ENCODE measurements around the gene NDUFB2.

Gene NDUFB2

DNA sequence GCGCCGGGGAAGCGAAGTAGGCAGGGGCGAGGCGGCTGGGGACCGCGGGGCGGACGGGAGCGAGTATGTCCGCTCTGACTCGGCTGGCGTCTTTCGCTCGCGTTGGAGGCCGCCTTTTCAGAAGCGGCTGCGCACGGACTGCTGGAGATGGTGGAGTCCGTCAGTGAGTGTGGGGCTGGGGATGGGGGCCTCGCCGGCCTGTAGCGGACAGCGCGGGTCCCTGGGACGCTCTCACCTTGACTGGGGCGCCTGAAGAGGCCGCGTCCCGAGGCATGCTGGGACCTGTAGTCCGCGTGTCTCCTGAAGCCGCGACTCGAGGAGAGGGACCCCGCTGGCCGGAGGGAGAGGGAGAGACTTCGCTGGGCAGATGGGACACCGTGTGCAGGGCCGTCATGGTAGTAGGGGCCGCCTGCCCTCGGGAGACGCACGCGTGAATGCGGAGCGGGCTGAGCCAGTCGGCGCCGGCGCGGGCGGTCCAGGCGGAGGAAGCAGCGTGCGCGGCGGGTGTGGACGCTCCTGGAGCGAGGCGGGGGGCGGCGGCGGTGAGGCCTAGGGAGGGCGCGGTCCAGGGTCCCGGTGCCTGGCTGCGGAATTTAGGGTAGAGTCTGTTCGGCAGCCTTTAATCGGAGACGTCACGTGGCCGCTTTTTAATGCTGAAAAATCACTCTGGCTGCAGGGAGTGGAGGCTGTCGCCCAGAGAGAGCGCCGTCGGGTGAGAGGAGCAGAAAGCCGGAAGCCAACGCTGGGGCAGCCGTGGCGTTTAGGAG lies at the start of gene NDUFB2:
TSS of gene NDUFB2 (plus strand) at position 29 of the 767 bp plus-strand sequence. CDS start at position 66, 37 bp downstream.
- peak within 1 kb of the TSS; percentile 77 for H3K9ac ChIP-seq (ENCODE audit: low read depth, low read length)
- peaks cover under 1% of the 10 kb centered on the region for H3K36me3 ChIP-seq (ENCODE audit: control insufficient read depth, insufficient read depth, low read length)

DNA sequence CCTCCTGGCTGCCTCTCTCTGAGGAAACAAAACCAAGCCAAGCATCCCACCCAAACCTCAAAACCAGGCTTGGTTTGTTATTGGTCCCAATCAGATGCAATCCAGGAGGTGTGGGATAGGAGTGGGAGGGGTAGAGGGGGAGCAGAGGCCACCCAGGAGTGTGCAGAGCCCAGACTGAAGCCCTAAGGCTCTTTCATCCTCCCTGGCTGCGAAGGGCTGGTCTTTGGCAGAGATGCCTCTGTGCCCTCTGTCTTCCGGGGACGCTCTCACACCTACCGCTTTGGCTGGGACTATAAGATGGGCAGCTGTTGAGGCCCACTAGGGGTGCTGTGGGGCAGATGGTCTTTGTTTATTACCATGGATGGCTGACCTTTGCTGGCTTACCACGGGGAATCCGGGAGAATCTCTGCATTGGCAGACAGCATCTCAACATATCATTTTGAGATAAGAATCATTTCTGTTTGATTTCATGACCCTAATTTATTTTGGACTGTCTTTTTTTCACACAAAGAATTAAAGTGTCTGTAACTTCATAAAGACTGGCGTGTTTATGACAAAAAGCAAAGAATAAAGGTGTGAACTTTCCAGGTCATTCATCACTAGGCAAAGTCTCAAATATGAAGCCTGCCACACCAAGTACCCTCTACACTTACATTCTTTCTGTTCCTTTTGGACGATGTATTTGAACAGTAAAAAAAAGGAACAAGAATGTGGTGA lies 49.4 kb upstream of the NDUFB2 start:
- no peaks in the 10 kb centered on the region for H3K36me3 ChIP-seq (ENCODE audit: control insufficient read depth, insufficient read depth, low read length)
- H3K27me3 ChIP-seq (ENCODE audit: control insufficient read depth, insufficient read depth, low read length), result peaks cover 6% of the 10 kb centered on the region

More for the DNA sequence above, at the start of gene NDUFB2:
- no peaks in the 10 kb centered on the region for H3K4me1 ChIP-seq (ENCODE audit: control insufficient read depth, insufficient read depth, low read length)
- peak within 1 kb of the TSS; percentile 88 for H3K4me3 ChIP-seq (ENCODE audit: low read depth, low read length)
- no peaks in the 10 kb centered on the region for H3K9me3 ChIP-seq (ENCODE audit: control insufficient read depth, insufficient read depth, low read length)
- H3K27me3 ChIP-seq (ENCODE audit: control insufficient read depth, insufficient read depth, low read length), result no peaks in the 10 kb centered on the region

DNA sequence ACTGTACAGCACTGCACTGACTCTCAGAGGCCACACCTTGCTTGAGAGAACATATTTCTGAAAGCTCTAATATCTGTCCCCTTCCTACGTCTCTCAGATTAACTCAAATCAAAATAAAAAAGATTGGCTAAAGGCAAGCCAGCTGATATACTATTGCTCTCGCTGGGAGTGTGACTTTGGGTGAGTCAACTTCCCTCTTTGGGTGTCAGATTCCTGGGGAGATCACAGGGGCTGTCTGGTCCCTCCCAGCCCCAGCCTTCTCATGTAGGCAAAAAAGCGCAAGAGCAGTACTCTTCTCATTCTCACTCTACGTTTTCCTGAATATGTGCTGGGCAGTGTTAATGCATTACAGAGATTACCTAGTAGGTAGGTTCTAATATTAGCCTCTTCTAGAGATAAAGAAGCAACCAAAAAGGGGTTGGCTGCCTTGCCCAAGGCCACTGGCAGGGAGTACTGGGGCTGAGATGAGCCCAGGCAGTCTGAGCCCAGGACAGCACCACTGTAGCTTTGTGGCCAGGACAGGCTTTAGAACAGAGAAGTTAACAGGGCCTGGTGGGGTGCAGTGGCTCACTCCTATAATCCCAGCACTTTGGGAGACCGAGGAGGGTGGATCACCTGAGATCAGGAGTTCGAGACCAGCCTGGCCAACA lies 46.8 kb upstream of the NDUFB2 start:
- H3K36me3 ChIP-seq (ENCODE audit: control insufficient read depth, insufficient read depth, low read length), result no peaks in the 10 kb centered on the region

More for the DNA sequence above, 49.4 kb upstream of the NDUFB2 start:
- Histone ChIP-seq H3K4me1 (ENCODE audit: control insufficient read depth, insufficient read depth, low read length) (no peaks in the 10 kb centered on the region), H3K9me3 (ENCODE audit: control insufficient read depth, insufficient read depth, low read length) (no peaks in the 10 kb centered on the region), H3K4me3 (ENCODE audit: low read depth, low read length) (no peak overlapping the region), H3K9ac (ENCODE audit: low read depth, low read length) (no peak overlapping the region)

DNA sequence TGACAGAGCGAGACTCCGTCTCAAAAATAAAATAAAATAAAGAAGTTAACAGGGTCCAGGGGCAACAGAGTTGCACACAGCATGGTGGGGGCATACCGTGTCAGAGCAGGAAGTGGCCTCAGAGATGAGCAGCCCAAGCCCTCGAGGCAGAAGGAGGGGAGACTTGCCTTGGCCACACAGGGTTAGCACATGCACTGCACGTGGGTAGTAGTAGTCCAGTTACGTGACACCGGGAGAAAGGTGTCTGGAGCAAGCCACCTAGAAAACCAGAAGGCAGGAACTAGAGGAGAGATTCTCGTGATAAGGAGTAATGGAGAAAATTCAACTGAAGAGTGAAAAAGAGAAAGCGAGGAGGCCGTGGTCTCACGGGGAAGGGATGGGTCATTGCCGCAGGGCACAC lies 46.1 kb upstream of the NDUFB2 start:
- Histone ChIP-seq H3K9me3 (ENCODE audit: control insufficient read depth, insufficient read depth, low read length) (no peaks in the 10 kb centered on the region), H3K36me3 (ENCODE audit: control insufficient read depth, insufficient read depth, low read length) (no peaks in the 10 kb centered on the region), H3K4me3 (ENCODE audit: low read depth, low read length) (no peak overlapping the region), H3K4me1 (ENCODE audit: control insufficient read depth, insufficient read depth, low read length) (no peaks in the 10 kb centered on the region), H3K27me3 (ENCODE audit: control insufficient read depth, insufficient read depth, low read length) (no peaks in the 10 kb centered on the region), H3K9ac (ENCODE audit: low read depth, low read length) (no peak overlapping the region)

More for the DNA sequence above, 46.8 kb upstream of the NDUFB2 start:
- no peaks in the 10 kb centered on the region for H3K9me3 ChIP-seq (ENCODE audit: control insufficient read depth, insufficient read depth, low read length)
- H3K27me3 ChIP-seq (ENCODE audit: control insufficient read depth, insufficient read depth, low read length), result no peaks in the 10 kb centered on the region
- no peak overlapping the region for H3K9ac ChIP-seq (ENCODE audit: low read depth, low read length)
- no peak overlapping the region for H3K4me3 ChIP-seq (ENCODE audit: low read depth, low read length)
- no peaks in the 10 kb centered on the region for H3K4me1 ChIP-seq (ENCODE audit: control insufficient read depth, insufficient read depth, low read length)

DNA sequence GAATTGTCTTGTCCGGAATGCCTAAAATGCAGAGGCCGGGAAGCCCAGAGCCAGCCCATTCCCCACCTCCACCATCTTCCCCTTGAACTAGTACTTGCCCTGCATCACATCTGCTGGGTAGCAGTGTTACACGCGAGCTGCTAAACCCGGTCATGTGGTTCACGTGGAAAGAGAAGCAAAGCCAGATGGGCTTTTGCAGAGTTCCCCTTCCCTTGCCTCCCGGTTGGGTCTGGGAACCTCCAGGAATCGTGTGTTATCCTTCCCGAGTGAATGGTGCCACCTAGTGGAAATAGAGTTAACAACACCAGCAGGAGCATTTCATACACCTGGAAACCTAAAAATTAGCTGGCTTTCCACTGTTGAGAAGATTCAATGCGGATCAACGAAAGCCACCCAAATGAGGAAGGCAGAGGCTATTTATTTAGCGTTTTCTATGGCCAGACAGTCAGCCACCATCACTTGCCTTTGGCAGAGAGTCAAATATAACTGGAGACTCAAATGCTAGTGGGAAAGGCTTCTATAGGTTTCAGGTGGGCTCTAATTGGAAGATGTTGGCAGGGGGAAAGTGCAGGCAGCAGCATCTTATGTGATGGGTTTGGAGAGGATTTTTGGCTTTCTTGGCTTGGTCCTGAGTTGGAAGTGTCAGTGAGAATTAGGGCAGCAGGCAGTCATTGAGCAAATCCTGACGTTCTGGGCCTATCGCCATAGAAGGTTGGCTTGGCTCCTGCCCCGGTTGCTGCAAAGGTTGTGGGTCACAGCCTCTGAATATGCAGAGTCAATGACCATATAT lies 43.0 kb upstream of the NDUFB2 start:
- H3K36me3 ChIP-seq (ENCODE audit: control insufficient read depth, insufficient read depth, low read length), result no peaks in the 10 kb centered on the region
- H3K4me3 ChIP-seq (ENCODE audit: low read depth, low read length), result no peak overlapping the region
- no peaks in the 10 kb centered on the region for H3K9me3 ChIP-seq (ENCODE audit: control insufficient read depth, insufficient read depth, low read length)
- no peaks in the 10 kb centered on the region for H3K4me1 ChIP-seq (ENCODE audit: control insufficient read depth, insufficient read depth, low read length)
- H3K27me3 ChIP-seq (ENCODE audit: control insufficient read depth, insufficient read depth, low read length), result no peaks in the 10 kb centered on the region
- H3K9ac ChIP-seq (ENCODE audit: low read depth, low read length), result no peak overlapping the region

DNA sequence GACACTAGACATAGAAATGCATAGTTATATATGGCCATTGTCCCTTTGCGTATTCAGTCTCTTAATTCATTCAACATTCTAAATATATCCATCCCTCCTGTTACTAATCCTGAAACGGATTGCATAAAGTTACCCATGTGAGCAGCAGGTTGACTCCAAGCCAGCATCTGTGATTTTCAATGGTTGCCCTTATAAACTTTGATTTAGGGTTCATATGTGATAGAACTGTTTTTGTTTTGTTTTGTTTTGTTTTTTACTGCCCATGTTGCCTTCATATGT lies 42.5 kb upstream of the NDUFB2 start:
- no peaks in the 10 kb centered on the region for H3K9me3 ChIP-seq (ENCODE audit: control insufficient read depth, insufficient read depth, low read length)
- H3K36me3 ChIP-seq (ENCODE audit: control insufficient read depth, insufficient read depth, low read length), result no peaks in the 10 kb centered on the region
- H3K4me3 ChIP-seq (ENCODE audit: low read depth, low read length), result no peak overlapping the region
- no peaks in the 10 kb centered on the region for H3K27me3 ChIP-seq (ENCODE audit: control insufficient read depth, insufficient read depth, low read length)
- H3K4me1 ChIP-seq (ENCODE audit: control insufficient read depth, insufficient read depth, low read length), result no peaks in the 10 kb centered on the region
- no peak overlapping the region for H3K9ac ChIP-seq (ENCODE audit: low read depth, low read length)

DNA sequence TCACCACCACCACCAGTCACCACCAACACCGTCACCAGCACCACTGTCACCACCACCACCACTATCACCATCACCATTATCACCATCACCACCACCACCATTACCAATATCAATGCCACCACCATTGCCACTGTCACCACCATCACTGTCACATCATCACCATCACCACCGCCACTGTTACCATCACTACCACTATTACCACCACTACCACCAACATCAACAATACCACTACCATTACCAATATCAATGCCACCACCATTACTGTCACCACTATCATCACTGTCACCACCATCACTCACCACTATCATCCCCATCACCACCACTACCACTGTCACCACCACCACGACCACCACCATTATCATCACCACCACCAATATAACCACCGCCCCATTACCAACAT lies 41.8 kb upstream of the NDUFB2 start:
- H3K4me3 ChIP-seq (ENCODE audit: low read depth, low read length), result no peak overlapping the region
- H3K9me3 ChIP-seq (ENCODE audit: control insufficient read depth, insufficient read depth, low read length), result no peaks in the 10 kb centered on the region
- H3K4me1 ChIP-seq (ENCODE audit: control insufficient read depth, insufficient read depth, low read length), result no peaks in the 10 kb centered on the region
- no peaks in the 10 kb centered on the region for H3K36me3 ChIP-seq (ENCODE audit: control insufficient read depth, insufficient read depth, low read length)
- H3K27me3 ChIP-seq (ENCODE audit: control insufficient read depth, insufficient read depth, low read length), result no peaks in the 10 kb centered on the region
- no peak overlapping the region for H3K9ac ChIP-seq (ENCODE audit: low read depth, low read length)

DNA sequence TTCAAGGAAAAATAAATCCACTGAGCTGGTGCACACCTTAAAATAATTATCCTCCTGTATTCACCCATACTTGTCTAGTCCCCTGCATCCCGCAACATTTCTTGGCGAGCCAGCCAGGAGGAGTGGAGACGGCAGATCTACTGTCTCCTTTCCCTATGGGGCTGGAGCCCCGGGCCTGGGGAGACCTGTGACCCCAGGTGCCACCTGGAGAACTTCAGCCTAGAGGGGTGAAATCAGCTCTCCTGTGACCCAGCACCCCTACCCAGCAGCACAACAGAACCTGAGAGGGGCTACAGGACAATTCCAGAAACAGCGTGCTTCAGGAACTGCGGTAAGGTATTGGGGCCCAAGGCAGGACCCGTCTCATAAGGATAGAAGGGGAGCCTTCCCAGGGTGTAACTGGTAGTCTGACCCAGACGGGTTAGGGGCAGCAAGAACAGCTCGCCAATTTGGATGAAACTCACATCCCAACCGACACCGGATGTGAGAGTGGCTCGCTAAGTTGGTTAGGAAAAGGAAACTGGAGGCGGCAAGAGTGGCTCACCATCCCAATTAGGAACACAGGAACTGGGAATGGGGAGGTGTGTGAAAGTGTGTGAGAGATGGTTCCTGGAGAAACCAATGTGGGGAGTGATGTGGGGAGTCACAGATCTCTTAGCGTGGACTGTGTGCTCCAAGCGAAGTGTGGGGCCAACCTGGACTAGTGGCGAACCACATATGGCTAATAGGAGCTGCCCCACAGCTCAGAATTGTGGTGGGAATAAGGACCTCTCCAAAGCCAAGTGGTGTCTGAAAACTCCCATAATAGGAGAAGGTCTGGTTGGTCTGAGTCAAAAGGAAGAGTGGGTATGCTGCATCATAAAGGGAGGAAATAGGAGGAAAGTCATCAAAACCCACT lies 40.7 kb upstream of the NDUFB2 start:
- Histone ChIP-seq H3K4me1 (ENCODE audit: control insufficient read depth, insufficient read depth, low read length) (no peaks in the 10 kb centered on the region), H3K27me3 (ENCODE audit: control insufficient read depth, insufficient read depth, low read length) (no peaks in the 10 kb centered on the region), H3K36me3 (ENCODE audit: control insufficient read depth, insufficient read depth, low read length) (no peaks in the 10 kb centered on the region), H3K4me3 (ENCODE audit: low read depth, low read length) (no peak overlapping the region), H3K9me3 (ENCODE audit: control insufficient read depth, insufficient read depth, low read length) (no peaks in the 10 kb centered on the region), H3K9ac (ENCODE audit: low read depth, low read length) (no peak overlapping the region)

DNA sequence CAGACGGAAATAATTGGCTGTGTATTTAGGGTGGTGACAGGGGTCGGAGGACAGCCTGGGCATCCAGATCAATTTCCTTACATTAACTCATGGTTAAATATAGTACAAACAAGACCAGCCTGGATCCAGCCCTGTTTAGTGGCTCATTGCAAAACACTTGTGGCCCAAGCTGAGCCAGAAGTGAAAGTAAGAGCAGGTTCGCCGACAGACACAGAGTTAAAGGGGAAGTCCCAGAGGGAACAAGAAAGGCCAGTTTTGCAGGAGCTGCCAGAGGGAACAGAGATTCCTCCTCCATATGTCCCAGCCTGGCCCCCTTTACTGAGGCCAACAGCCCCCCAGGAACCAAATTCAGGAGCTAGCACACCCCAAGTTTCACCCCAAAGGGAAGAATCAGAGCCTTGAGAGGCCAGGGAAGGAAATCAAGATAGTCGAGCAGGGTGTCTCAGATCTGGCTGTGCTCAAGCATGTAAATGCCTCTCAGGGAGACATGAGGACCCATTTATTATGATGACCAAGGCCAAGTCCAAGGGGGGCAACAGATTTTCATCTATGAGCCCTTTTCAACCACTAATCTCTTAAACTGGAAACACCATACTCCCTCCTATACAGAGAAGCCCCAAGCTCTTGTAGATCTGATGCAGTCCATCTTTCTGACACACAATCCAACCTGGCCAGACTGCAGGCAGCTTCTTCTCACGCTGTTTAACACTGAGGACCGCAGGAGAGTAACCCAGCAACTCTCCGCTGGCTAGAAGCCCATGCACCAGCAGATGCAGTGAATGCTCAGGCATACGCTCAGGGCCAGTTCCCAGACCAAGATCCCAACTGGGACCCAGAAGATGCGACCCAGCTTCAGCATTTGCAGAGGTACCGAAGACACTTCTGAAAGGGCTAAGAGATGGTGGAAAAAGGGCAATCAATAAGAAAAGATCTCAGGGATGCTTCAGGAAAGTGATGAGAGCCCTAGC lies 39.7 kb upstream of the NDUFB2 start:
- Histone ChIP-seq H3K27me3 (ENCODE audit: control insufficient read depth, insufficient read depth, low read length) (no peaks in the 10 kb centered on the region), H3K36me3 (ENCODE audit: control insufficient read depth, insufficient read depth, low read length) (no peaks in the 10 kb centered on the region), H3K9ac (ENCODE audit: low read depth, low read length) (no peak overlapping the region), H3K4me1 (ENCODE audit: control insufficient read depth, insufficient read depth, low read length) (no peaks in the 10 kb centered on the region), H3K4me3 (ENCODE audit: low read depth, low read length) (no peak overlapping the region), H3K9me3 (ENCODE audit: control insufficient read depth, insufficient read depth, low read length) (no peaks in the 10 kb centered on the region)

DNA sequence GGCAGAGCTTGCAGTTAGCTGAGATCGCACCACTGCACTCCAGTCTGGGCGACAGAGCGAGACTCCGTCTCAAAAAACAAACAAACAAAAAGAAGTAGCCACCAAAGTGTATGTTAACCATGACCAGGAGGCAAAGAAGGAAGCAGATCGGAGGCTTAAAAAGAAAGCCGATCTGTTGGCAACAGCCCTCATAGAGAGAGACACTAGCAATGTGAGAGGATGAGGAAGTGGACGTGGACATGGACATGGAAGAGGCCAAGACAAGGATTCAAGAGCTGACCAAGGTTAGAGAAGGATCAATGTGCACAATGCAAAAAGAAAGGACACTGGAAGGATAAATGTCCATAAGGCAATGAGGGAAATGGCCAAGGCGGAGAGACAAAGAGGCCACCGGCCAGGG lies 38.6 kb upstream of the NDUFB2 start:
- Histone ChIP-seq H3K9ac (ENCODE audit: low read depth, low read length) (no peak overlapping the region), H3K27me3 (ENCODE audit: control insufficient read depth, insufficient read depth, low read length) (no peaks in the 10 kb centered on the region), H3K9me3 (ENCODE audit: control insufficient read depth, insufficient read depth, low read length) (no peaks in the 10 kb centered on the region), H3K36me3 (ENCODE audit: control insufficient read depth, insufficient read depth, low read length) (no peaks in the 10 kb centered on the region), H3K4me3 (ENCODE audit: low read depth, low read length) (no peak overlapping the region), H3K4me1 (ENCODE audit: control insufficient read depth, insufficient read depth, low read length) (no peaks in the 10 kb centered on the region)
